Measurements from ENCODE around the gene PDGFRB. TPM values are rescaled to one million over a fixed set of nuclear protein-coding genes. Genes with fewer than 3 reads are reported as not detected.
A peak's percentile ranks its signal among the peaks of the same experiment; 100 is the strongest.

Gene PDGFRB
- total and polyA plus RNA-seq, 4 donors: 33.6 to 215 (median 78.3) TPM

GRCh38 chr5:150163547-150164059 is 8.0 kb upstream of the PDGFRB start:
- DNase-seq (peak; percentile 86 to 93 (median 88)), ATAC-seq (ENCODE audit: insufficient read depth, low FRiP score) (no peak)
- 65 to 83% methylated on average over 11 to 13 of the region's 13 CpGs for WGBS, 2 donors

GRCh38 chr5:150163035-150163434 is 7.4 kb upstream of the PDGFRB start:
- WGBS, 2 donors: 65 to 85% methylated on average over 3 of the region's 3 CpGs
- ATAC-seq (ENCODE audit: insufficient read depth, low FRiP score): no peak

More at GRCh38 chr5:150163547-150164059, 8.0 kb upstream of the PDGFRB start:
- Histone ChIP-seq H3K36me3 (ENCODE audit: control insufficient read depth in 4 of 4, insufficient read depth in 4 of 4, low read length in 4 of 4) (no peaks in the 10 kb centered on the region), H3K27ac (ENCODE audit: low read depth in 1 of 2, low read length in 1 of 2) (no peak overlapping the region), H3K9ac (ENCODE audit: insufficient read depth in 1 of 2, low read length in 2 of 2) (peak overlapping the region in 1 of 2 donors; percentile 34), H3K4me1 (ENCODE audit: control insufficient read depth in 5 of 5, insufficient read depth in 5 of 5, low read length in 5 of 5) (peaks cover 0 to 51% (median 19%) of the 10 kb centered on the region in 5 donors), H3K9me3 (ENCODE audit: control insufficient read depth in 4 of 4, insufficient read depth in 3 of 4, low read length in 3 of 4) (no peaks in the 10 kb centered on the region), H3K27me3 (ENCODE audit: control insufficient read depth in 3 of 3, insufficient read depth in 3 of 3, low read length in 2 of 3) (peaks cover 0 to 3% (median 0%) of the 10 kb centered on the region in 3 donors), H3K4me3 (no peak overlapping the region)
- TF ChIP-seq CTCF (IDR thresholded peaks at IDR 0.05; ENCODE audit: control extremely low read depth, extremely low read depth): no peak

GRCh38 chr5:150162142-150162513 is 6.5 kb upstream of the PDGFRB start:
- Histone ChIP-seq H3K36me3 (ENCODE audit: control insufficient read depth in 4 of 4, insufficient read depth in 4 of 4, low read length in 4 of 4) (no peaks in the 10 kb centered on the region), H3K27me3 (ENCODE audit: control insufficient read depth in 3 of 3, insufficient read depth in 3 of 3, low read length in 2 of 3) (no peaks in the 10 kb centered on the region), H3K27ac (ENCODE audit: low read depth in 1 of 2, low read length in 1 of 2) (no peak overlapping the region), H3K9ac (ENCODE audit: insufficient read depth in 1 of 2, low read length in 2 of 2) (no peak overlapping the region), H3K9me3 (ENCODE audit: control insufficient read depth in 4 of 4, insufficient read depth in 3 of 4, low read length in 3 of 4) (no peaks in the 10 kb centered on the region), H3K4me1 (ENCODE audit: control insufficient read depth in 5 of 5, insufficient read depth in 5 of 5, low read length in 5 of 5) (peaks cover 0 to 66% (median 33%) of the 10 kb centered on the region in 5 donors), H3K4me3 (no peak overlapping the region)
- ATAC-seq (ENCODE audit: insufficient read depth, low FRiP score) (no peak), DNase-seq (no peak)
- WGBS, 2 donors: 82 to 89% methylated on average over 3 of the region's 3 CpGs
- TF ChIP-seq CTCF (IDR thresholded peaks at IDR 0.05; ENCODE audit: control extremely low read depth, extremely low read depth): no peak

More at GRCh38 chr5:150163035-150163434, 7.4 kb upstream of the PDGFRB start:
- Histone ChIP-seq H3K27me3 (ENCODE audit: control insufficient read depth in 3 of 3, insufficient read depth in 3 of 3, low read length in 2 of 3) (peaks cover 0 to 3% (median 0%) of the 10 kb centered on the region in 3 donors), H3K36me3 (ENCODE audit: control insufficient read depth in 4 of 4, insufficient read depth in 4 of 4, low read length in 4 of 4) (no peaks in the 10 kb centered on the region), H3K9me3 (ENCODE audit: control insufficient read depth in 4 of 4, insufficient read depth in 3 of 4, low read length in 3 of 4) (no peaks in the 10 kb centered on the region), H3K4me1 (ENCODE audit: control insufficient read depth in 5 of 5, insufficient read depth in 5 of 5, low read length in 5 of 5) (peaks cover 0 to 57% (median 24%) of the 10 kb centered on the region in 5 donors), H3K27ac (ENCODE audit: low read depth in 1 of 2, low read length in 1 of 2) (no peak overlapping the region), H3K9ac (ENCODE audit: insufficient read depth in 1 of 2, low read length in 2 of 2) (peak overlapping the region in 1 of 2 donors; percentile 34), H3K4me3 (no peak overlapping the region)
- TF ChIP-seq CTCF (IDR thresholded peaks at IDR 0.05; ENCODE audit: control extremely low read depth, extremely low read depth): no peak
- DNase-seq: no peak

Data from lung (tissue), 12 donors.